ENCODE measurements around the gene SDS. TPM values are rescaled to one million over a fixed set of nuclear protein-coding genes. Genes with fewer than 3 reads are reported as not detected.

Gene SDS
- total and polyA plus RNA-seq, 2 donors (not counting 1 experiment from before 2014, with no cell fraction given), result 0.09 TPM; not detected in 1

DNA sequence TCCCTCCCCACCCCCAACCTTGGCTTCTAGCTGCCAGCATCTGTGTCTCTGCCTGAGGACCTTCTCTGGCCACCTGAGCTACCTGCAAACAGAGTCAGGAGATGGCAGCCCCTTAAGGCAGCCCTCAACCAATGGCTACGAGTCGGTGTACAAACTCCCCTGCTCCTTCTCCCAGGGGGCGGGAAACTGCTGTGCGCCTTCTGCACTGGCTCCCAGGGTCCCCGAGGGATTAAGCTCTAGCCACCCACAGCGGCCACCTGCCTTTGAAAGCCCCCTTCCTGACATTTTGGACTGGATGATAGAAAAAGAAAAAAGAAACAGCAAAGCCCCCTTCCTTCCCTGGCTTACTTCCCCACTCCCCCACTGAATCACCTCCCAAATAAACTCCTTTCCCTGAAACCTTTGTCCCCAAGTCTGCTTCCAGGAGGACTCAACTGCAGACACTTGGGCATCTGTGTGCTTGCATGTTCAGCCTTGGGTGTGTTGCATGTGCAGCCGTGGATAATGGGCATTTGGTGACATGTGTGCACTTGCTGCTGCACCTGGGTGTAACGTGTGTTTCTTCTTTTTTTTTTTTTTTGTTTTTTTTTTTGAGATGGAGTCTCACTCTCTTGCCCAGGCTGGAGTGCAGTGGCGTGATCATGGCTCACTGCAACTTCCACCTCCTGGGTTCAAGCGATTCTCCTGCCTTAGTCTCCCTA, 6.0 kb downstream of the SDS start:
- intact Hi-C loops (cut with micrococcal nuclease), result no loop called here
- Mint-ChIP-seq H3K27me3 (peaks cover 11% of the 10 kb centered on the region), H3K27ac (no peak overlapping the region), H3K4me3 (no peak overlapping the region), H3K9me3 (ENCODE audit: insufficient read depth) (no peaks in the 10 kb centered on the region), H3K4me1 (no peaks in the 10 kb centered on the region)
- Histone ChIP-seq H3K36me3 (replicated peaks in 1 of 2; ENCODE audit: control extremely low read depth in 1 of 2, control insufficient read depth in 1 of 2, extremely low read depth in 1 of 2, insufficient read depth in 2 of 2, low read length in 1 of 2) (no peaks in the 10 kb centered on the region), H3K4me1 (ENCODE audit: control insufficient read depth in 2 of 2, insufficient read depth in 2 of 2, low read length in 2 of 2) (no peaks in the 10 kb centered on the region), H3K9ac (ENCODE audit: low read length) (no peak overlapping the region), H3K79me2 (ENCODE audit: control insufficient read depth, insufficient read depth, low read length) (no peaks in the 10 kb centered on the region), H3K4me3 (ENCODE audit: control extremely low read depth in 1 of 5, extremely low read depth in 1 of 5, insufficient read depth in 1 of 5, low read depth in 2 of 5, low read length in 4 of 5) (no peak overlapping the region), H3K9me3 (ENCODE audit: control extremely low read depth in 1 of 3, control insufficient read depth in 2 of 3, insufficient read depth in 1 of 3, low read length in 2 of 3) (peaks cover 0 to 15% (median 0%) of the 10 kb centered on the region in 3 donors), H4K20me1 (ENCODE audit: control insufficient read depth, insufficient read depth, low read length, poor library complexity, severe bottlenecking) (no peaks in the 10 kb centered on the region), H3K27me3 (replicated peaks in 1 of 4; ENCODE audit: control extremely low read depth in 1 of 4, control insufficient read depth in 3 of 4, insufficient read depth in 4 of 4, low read length in 3 of 4) (peaks cover 0 to 29% (median 0%) of the 10 kb centered on the region in 4 experiments), H3K27ac (ENCODE audit: low read length in 2 of 2) (no peak overlapping the region), H2AFZ (ENCODE audit: insufficient read depth, low read depth, low read length, poor library complexity, severe bottlenecking) (no peak overlapping the region), H3K4me2 (replicated peaks; ENCODE audit: low read depth, low read length, poor library complexity, severe bottlenecking) (no peak overlapping the region)
- WGBS (ENCODE audit: insufficient coverage), result 32% methylated on average over 6 of the region's 10 CpGs
- ATAC-seq (ENCODE audit: low read depth) (no peak), DNase-seq (no peak)
- CTCF ChIA-PET, result no interaction called here
- TF ChIP-seq, protein P1, sequence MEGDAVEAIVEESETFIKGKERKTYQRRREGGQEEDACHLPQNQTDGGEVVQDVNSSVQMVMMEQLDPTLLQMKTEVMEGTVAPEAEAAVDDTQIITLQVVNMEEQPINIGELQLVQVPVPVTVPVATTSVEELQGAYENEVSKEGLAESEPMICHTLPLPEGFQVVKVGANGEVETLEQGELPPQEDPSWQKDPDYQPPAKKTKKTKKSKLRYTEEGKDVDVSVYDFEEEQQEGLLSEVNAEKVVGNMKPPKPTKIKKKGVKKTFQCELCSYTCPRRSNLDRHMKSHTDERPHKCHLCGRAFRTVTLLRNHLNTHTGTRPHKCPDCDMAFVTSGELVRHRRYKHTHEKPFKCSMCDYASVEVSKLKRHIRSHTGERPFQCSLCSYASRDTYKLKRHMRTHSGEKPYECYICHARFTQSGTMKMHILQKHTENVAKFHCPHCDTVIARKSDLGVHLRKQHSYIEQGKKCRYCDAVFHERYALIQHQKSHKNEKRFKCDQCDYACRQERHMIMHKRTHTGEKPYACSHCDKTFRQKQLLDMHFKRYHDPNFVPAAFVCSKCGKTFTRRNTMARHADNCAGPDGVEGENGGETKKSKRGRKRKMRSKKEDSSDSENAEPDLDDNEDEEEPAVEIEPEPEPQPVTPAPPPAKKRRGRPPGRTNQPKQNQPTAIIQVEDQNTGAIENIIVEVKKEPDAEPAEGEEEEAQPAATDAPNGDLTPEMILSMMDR (IDR thresholded peaks at IDR 0.05), result no peak
- TF ChIP-seq EZH2 (IDR thresholded peaks at IDR 0.05; ENCODE audit: borderline replicate concordance, insufficient read depth, low read depth, low read length, poor library complexity, severe bottlenecking), result no peak
- POLR2A ChIA-PET, result no interaction called here

DNA sequence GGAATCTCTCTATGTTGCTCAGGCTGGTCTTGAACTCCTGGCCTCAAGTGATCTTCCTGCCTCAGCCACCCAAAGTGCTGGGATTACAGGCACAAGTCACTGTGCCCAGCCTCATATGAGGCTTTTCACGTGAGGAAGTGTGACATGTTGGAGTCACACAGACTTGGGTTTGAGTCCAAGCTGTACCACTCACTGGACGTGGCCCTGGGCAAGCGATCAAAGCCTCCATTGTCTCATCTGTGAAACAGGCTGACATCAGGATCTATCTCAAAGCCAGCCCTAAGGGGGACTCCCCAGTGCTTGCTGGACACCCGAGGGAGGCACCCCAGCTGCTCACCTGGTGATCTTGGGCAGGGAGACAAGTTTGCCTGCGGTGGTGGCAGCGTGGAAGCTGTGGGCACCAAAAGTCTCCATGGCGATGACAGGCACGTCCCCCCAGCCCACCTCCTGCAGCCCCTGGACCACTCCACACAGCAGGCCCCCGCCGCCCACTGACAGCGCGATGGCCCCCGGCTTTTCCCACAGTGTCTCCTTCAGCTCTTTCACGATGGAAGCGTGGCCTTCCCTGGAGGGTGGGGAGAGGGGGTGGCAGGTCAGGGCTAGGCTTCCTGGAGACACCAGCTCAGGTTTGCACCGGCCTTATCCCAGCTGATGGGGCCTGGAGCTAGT, 6.7 kb downstream of the SDS start:
- no peak overlapping the region for H3K4me2 ChIP-seq (replicated peaks; ENCODE audit: low read depth, low read length, poor library complexity, severe bottlenecking)
- no peak overlapping the region for H3K4me3 ChIP-seq (ENCODE audit: control extremely low read depth in 1 of 5, extremely low read depth in 1 of 5, insufficient read depth in 1 of 5, low read depth in 2 of 5, low read length in 4 of 5)
- Mint-ChIP-seq H3K27me3 (peaks cover 10% of the 10 kb centered on the region), H3K9me3 (ENCODE audit: insufficient read depth) (no peaks in the 10 kb centered on the region), H3K4me1 (no peaks in the 10 kb centered on the region), H3K27ac (no peak overlapping the region), H3K4me3 (no peak overlapping the region)
- DNase-seq (no peak), ATAC-seq (ENCODE audit: low read depth) (no peak)
- POLR2A ChIA-PET, result no interaction called here
- H3K4me1 ChIP-seq (ENCODE audit: control insufficient read depth in 2 of 2, insufficient read depth in 2 of 2, low read length in 2 of 2), result no peaks in the 10 kb centered on the region
- H4K20me1 ChIP-seq (ENCODE audit: control insufficient read depth, insufficient read depth, low read length, poor library complexity, severe bottlenecking), result no peaks in the 10 kb centered on the region
- no peak for TF ChIP-seq EZH2 (IDR thresholded peaks at IDR 0.05; ENCODE audit: borderline replicate concordance, insufficient read depth, low read depth, low read length, poor library complexity, severe bottlenecking)
- TF ChIP-seq, protein P1 (IDR thresholded peaks at IDR 0.05), result no peak
- H3K27me3 ChIP-seq (replicated peaks in 1 of 4; ENCODE audit: control extremely low read depth in 1 of 4, control insufficient read depth in 3 of 4, insufficient read depth in 4 of 4, low read length in 3 of 4), result peaks cover 0 to 29% (median 0%) of the 10 kb centered on the region in 4 experiments
- no peak overlapping the region for H3K27ac ChIP-seq (ENCODE audit: low read length in 2 of 2)
- H2AFZ ChIP-seq (ENCODE audit: insufficient read depth, low read depth, low read length, poor library complexity, severe bottlenecking), result no peak overlapping the region
- intact Hi-C loops (cut with micrococcal nuclease), result no loop called here
- H3K79me2 ChIP-seq (ENCODE audit: control insufficient read depth, insufficient read depth, low read length), result no peaks in the 10 kb centered on the region
- 84% methylated on average over 11 of the region's 16 CpGs for whole genome bisulfite sequencing (ENCODE audit: insufficient coverage)
- H3K9ac ChIP-seq (ENCODE audit: low read length), result no peak overlapping the region
- no peaks in the 10 kb centered on the region for H3K36me3 ChIP-seq (replicated peaks in 1 of 2; ENCODE audit: control extremely low read depth in 1 of 2, control insufficient read depth in 1 of 2, extremely low read depth in 1 of 2, insufficient read depth in 2 of 2, low read length in 1 of 2)
- CTCF ChIA-PET, result no interaction called here
- peaks cover 0 to 15% (median 0%) of the 10 kb centered on the region in 3 donors for H3K9me3 ChIP-seq (ENCODE audit: control extremely low read depth in 1 of 3, control insufficient read depth in 2 of 3, insufficient read depth in 1 of 3, low read length in 2 of 3)

Data from B cell (primary cell).